Measurements from ENCODE around the gene DLG4. TPM values are rescaled to one million over a fixed set of nuclear protein-coding genes. Genes with fewer than 3 reads are reported as not detected.

DLG4 gene
- total RNA-seq, 4 donors from 2014 or later: 2.6 to 15.7 (median 9.4) TPM

DNA sequence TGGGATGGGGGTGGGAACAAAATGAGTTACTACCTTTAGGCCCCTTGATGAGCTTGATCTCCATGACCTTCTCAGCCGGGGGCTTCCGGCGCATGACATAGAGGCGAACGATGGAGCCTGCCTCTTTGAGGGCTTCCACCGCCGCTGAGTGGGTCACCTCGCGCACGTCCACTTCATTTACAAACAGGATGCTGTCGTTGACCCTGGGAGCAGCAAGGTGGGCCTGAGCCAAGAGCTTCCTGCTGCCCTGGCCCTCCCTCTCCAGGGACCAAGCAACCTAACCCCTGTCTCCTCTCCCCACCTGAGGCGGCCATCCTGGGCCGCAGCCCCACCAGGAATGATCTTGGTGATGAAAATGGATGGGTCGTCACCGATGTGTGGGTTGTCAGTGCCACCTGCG is 16.2 kb downstream of the DLG4 start:
- TF ChIP-seq POLR2A (IDR thresholded peaks at IDR 0.05): no peak
- no peak for DNase-seq
- no peak overlapping the region for H3K27ac ChIP-seq
- peaks cover 0 to 10% (median 0%) of the 10 kb centered on the region in 3 donors for H3K36me3 ChIP-seq
- H3K4me1 ChIP-seq: peaks cover 0 to 6% (median 1%) of the 10 kb centered on the region in 4 donors
- no peaks in the 10 kb centered on the region for H3K27me3 ChIP-seq
- H3K9me3 ChIP-seq: no peaks in the 10 kb centered on the region
- no peak overlapping the region for H3K4me3 ChIP-seq

DNA sequence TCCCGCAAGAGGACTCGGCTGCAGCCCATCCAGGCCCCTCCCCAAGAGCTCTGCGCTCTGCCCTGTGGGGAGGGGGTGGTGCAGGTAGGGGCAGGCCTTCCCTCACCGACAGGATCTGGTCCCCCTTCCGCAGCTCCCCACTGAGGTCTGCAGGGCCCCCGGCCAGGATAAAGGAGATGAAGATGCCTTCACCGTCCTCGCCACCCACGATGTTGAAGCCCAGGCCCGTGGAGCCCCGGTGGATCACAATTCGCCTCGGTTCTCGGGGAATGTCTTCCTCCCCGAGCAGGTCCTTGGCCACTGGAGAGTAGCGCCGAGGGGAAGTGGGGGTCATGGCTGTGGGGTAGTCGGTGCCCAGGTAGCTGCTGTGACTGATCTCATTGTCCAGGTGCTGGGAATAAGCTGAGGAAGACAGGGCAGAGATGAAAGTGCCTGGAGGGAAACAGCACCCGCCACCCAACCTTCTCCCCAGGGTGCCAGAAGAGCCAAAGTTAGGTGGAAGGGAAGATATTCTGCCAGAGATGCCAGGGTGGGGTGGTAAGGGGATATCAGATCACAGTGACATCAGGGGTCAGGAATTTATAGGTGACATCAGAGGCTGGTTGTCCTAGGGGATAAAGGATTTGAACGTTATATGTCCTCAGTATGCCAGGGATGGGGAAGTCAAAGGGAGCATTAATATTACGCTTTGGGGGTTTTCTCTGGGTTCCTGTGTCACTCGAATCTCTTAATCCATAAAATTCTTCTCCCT is 22.8 kb downstream of the DLG4 start:
- TF ChIP-seq POLR2A (IDR thresholded peaks at IDR 0.05) (no peak), CTCF (IDR thresholded peaks at IDR 0.05) (no peak)
- peak in 1 of 3 donors; percentile 37 for DNase-seq
- Histone ChIP-seq H3K27me3 (no peaks in the 10 kb centered on the region), H3K4me3 (no peak overlapping the region), H3K36me3 (peaks cover 0 to 21% (median 0%) of the 10 kb centered on the region in 3 donors), H3K4me1 (no peaks in the 10 kb centered on the region), H3K9me3 (no peaks in the 10 kb centered on the region), H3K27ac (no peak overlapping the region)

- Histone ChIP-seq H3K27me3 (no peaks in the 10 kb centered on the region), H3K36me3 (peaks cover 0 to 21% (median 0%) of the 10 kb centered on the region in 3 donors), H3K4me1 (no peaks in the 10 kb centered on the region), H3K27ac (no peak overlapping the region), H3K9me3 (no peaks in the 10 kb centered on the region), H3K4me3 (no peak overlapping the region)
- TF ChIP-seq CTCF (IDR thresholded peaks at IDR 0.05) (no peak), POLR2A (IDR thresholded peaks at IDR 0.05) (no peak)
- DNase-seq: no peak
Observed at GRCh38 chr17:7195971-7196370, 23.7 kb downstream of the DLG4 start.

GRCh38 chr17:7192271-7192937 is 27.2 kb downstream of the DLG4 start:
- Histone ChIP-seq H3K9me3 (no peaks in the 10 kb centered on the region), H3K27me3 (no peaks in the 10 kb centered on the region), H3K36me3 (peaks cover 0 to 21% (median 0%) of the 10 kb centered on the region in 3 donors), H3K4me3 (no peak overlapping the region), H3K4me1 (no peaks in the 10 kb centered on the region), H3K27ac (no peak overlapping the region)
- TF ChIP-seq CTCF (IDR thresholded peaks at IDR 0.05) (no peak), POLR2A (IDR thresholded peaks at IDR 0.05) (no peak)
- DNase-seq: no peak

GRCh38 chr17:7191571-7192270 is 27.9 kb downstream of the DLG4 start:
- H3K4me1 ChIP-seq: no peaks in the 10 kb centered on the region
- no peak overlapping the region for H3K27ac ChIP-seq
- H3K27me3 ChIP-seq: no peaks in the 10 kb centered on the region
- H3K9me3 ChIP-seq: no peaks in the 10 kb centered on the region
- no peak for DNase-seq
- TF ChIP-seq POLR2A (IDR thresholded peaks at IDR 0.05) (no peak), CTCF (IDR thresholded peaks at IDR 0.05) (no peak)
- no peak overlapping the region for H3K4me3 ChIP-seq
- H3K36me3 ChIP-seq: peaks cover 0 to 19% (median 0%) of the 10 kb centered on the region in 3 donors

DNA sequence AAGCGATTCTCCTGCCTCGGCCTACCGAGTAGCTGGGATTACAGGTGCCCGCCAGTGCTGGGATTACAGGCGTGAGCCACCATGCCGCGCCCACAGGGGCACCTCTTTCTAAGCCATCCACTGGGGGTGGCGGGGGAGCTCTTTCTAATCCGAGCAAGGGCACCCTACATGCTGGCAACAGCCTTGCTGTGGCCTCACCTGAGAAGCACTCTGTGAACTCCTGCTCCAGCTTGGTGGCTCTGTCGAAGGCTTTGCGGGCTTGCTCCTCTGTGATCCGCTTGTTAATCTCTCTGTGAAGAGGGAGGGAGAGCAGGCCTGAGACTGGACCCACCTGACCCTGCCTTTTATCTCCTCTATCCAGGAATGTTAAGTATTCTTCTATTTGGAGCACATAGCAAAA is 28.6 kb downstream of the DLG4 start:
- no peak overlapping the region for H3K4me3 ChIP-seq
- no peak overlapping the region for H3K27ac ChIP-seq
- TF ChIP-seq CTCF (IDR thresholded peaks at IDR 0.05) (no peak), POLR2A (IDR thresholded peaks at IDR 0.05) (no peak)
- no peak for DNase-seq
- no peaks in the 10 kb centered on the region for H3K27me3 ChIP-seq
- H3K36me3 ChIP-seq: peaks cover 0 to 12% (median 0%) of the 10 kb centered on the region in 3 donors
- no peaks in the 10 kb centered on the region for H3K4me1 ChIP-seq
- no peaks in the 10 kb centered on the region for H3K9me3 ChIP-seq

Measured in Peyer's patch (tissue), 4 donors.